Fibroblast of skin of right quadriceps (primary cell): ENCODE results near the gene TRMT1L.
A peak's percentile ranks its signal among the peaks of the same experiment; 100 is the strongest.

ENCODE experiments used
- DNase-seq: peaks from one replicate; pipeline ENCODE4 v3.0.0-alpha.2; 2013

Gene TRMT1L

GRCh38 chr1:185112356-185112755, 44.4 kb downstream of the TRMT1L start:
- DNase-seq: no peak

GRCh38 chr1:185111873-185112272, 44.9 kb downstream of the TRMT1L start:
- no peak for DNase-seq

- no peak for DNase-seq
Measured at GRCh38 chr1:185110145-185110544, 46.6 kb downstream of the TRMT1L start.

- DNase-seq: no peak
Measured at GRCh38 chr1:185108321-185108720, 48.4 kb downstream of the TRMT1L start.

GRCh38 chr1:185105121-185105520, 51.6 kb downstream of the TRMT1L start:
- no peak for DNase-seq

GRCh38 chr1:185104083-185104482, 52.7 kb downstream of the TRMT1L start:
- no peak for DNase-seq

- no peak for DNase-seq
Measured at GRCh38 chr1:185096531-185096930, 60.2 kb downstream of the TRMT1L start.

GRCh38 chr1:185094761-185095160, 62.0 kb downstream of the TRMT1L start:
- DNase-seq: no peak

GRCh38 chr1:185091480-185091879, 65.3 kb downstream of the TRMT1L start:
- DNase-seq: no peak

GRCh38 chr1:185087746-185088145, 69.0 kb downstream of the TRMT1L start:
- DNase-seq: no peak

- DNase-seq: no peak
Measured at GRCh38 chr1:185087101-185087500, 69.7 kb downstream of the TRMT1L start.

GRCh38 chr1:185083818-185084217, 72.9 kb downstream of the TRMT1L start:
- no peak for DNase-seq

- DNase-seq: no peak
Measured at GRCh38 chr1:185080422-185080821, 76.3 kb downstream of the TRMT1L start.

GRCh38 chr1:185077374-185077773, 79.4 kb downstream of the TRMT1L start:
- DNase-seq: no peak

GRCh38 chr1:185075476-185075875, 81.3 kb downstream of the TRMT1L start:
- DNase-seq: no peak

- DNase-seq: peak; percentile 39
Measured at GRCh38 chr1:185074307-185074706, 82.4 kb downstream of the TRMT1L start.

GRCh38 chr1:185073725-185074124, 83.0 kb downstream of the TRMT1L start:
- peak; percentile 39 for DNase-seq

- no peak for DNase-seq
Measured at GRCh38 chr1:185070051-185070450, 86.7 kb downstream of the TRMT1L start.

- DNase-seq: no peak
Measured at GRCh38 chr1:185069202-185069772, 87.5 kb downstream of the TRMT1L start.

- no peak for DNase-seq
Measured at GRCh38 chr1:185068341-185068740, 88.4 kb downstream of the TRMT1L start.
